Glutamatergic neuron (in vitro differentiated cells): ENCODE results near the gene DCLK1. TPM values are rescaled to one million over a fixed set of nuclear protein-coding genes. Genes with fewer than 3 reads are reported as not detected.

ENCODE experiments used
- DNase-seq: peaks from one replicate; pipeline ENCODE4 v3.0.0; 2022
- H3K27ac Mint-ChIP-seq: one replicate; pipeline ENCODE4 v1.8.0; 2020; ENCODE audit warnings: mild to moderate bottlenecking, mixed read lengths, inconsistent platforms; ENCODE audit not compliant: unreplicated experiment
- H3K27me3 Mint-ChIP-seq: one replicate; pipeline ENCODE4 v1.8.0; 2020; ENCODE audit warnings: mild to moderate bottlenecking, moderate library complexity, mixed read lengths, inconsistent platforms; ENCODE audit not compliant: unreplicated experiment
- H3K36me3 Mint-ChIP-seq: one replicate; pipeline ENCODE4 v1.8.0; 2020; ENCODE audit warnings: mild to moderate bottlenecking, mixed read lengths, inconsistent platforms; ENCODE audit not compliant: unreplicated experiment
- H3K4me1 Mint-ChIP-seq: one replicate; pipeline ENCODE4 v1.8.0; 2020; ENCODE audit warnings: mild to moderate bottlenecking, low read depth, mixed read lengths, inconsistent platforms; ENCODE audit not compliant: unreplicated experiment
- H3K4me3 Mint-ChIP-seq: one replicate; pipeline ENCODE4 v1.8.0; 2020; ENCODE audit warnings: mild to moderate bottlenecking, mixed read lengths, inconsistent platforms; ENCODE audit not compliant: unreplicated experiment
- H3K9me3 Mint-ChIP-seq: one replicate; pipeline ENCODE4 v1.8.0; 2020; ENCODE audit warnings: mild to moderate bottlenecking, moderate library complexity, mixed read lengths, inconsistent platforms; ENCODE audit not compliant: unreplicated experiment
- CTCF ChIP-seq: fragments of 200-600 bp; sonication (generic); IDR thresholded peaks from one replicate; pipeline ENCODE4 v1.5.0; 2021; ENCODE audit not compliant: partially characterized antibody, unreplicated experiment
- total RNA-seq: library from RNA; stranded (reverse); fragmentation: NEBNext Ultra II Directional; extraction: Animal tissue kit (Norgen Biotek cat#: 25700); gene quantifications from one replicate; pipeline ENCODE4 v1.2.1, GENCODE V29; 2021; ENCODE audit not compliant: unreplicated experiment

Gene DCLK1
- total RNA-seq, 1 donor from 2014 or later = 63.9 TPM

DNA sequence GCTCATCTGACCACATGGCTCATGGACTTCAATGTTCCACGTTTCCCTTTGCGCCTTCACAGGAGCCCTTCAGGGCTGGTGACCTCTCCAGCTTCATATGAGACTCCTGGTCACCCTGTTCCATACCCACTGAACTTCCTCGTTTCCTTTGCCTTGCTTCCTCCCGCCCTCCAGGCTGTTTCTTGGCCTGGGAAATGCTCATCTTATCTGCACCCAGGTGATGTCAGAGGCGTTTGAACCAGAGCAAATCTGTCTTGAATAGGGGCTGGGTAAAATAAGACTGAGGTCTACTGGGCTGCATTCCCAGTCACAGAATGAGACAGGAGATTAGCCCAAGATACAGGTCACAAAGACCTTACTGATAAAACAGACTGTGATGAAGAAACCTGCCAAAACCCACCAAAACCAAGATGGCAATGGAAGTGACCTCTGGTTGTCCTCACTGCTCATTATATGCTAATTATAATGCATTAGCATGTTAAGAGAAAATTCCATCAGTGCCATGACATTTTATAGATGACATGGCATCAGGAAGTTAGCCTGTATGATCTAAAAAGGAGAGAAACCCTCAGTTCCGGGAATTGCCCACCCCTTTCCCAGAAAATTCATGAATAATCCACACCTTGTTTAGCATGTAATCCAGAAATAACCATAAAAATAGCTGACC lies 102.7 kb downstream of the DCLK1 start:
- DNase-seq = no peak
- Mint-ChIP-seq H3K9me3 (peaks cover 3% of the 10 kb centered on the region), H3K27me3 (no peaks in the 10 kb centered on the region), H3K4me3 (no peak overlapping the region), H3K36me3 (no peaks in the 10 kb centered on the region), H3K27ac (no peak overlapping the region), H3K4me1 (no peaks in the 10 kb centered on the region)
- no peak for TF ChIP-seq CTCF

- Mint-ChIP-seq H3K27ac (no peak overlapping the region), H3K27me3 (no peaks in the 10 kb centered on the region), H3K36me3 (no peaks in the 10 kb centered on the region), H3K9me3 (peaks cover 3% of the 10 kb centered on the region), H3K4me1 (no peaks in the 10 kb centered on the region), H3K4me3 (no peak overlapping the region)
- DNase-seq = no peak
- no peak for TF ChIP-seq CTCF
Observed at GRCh38 chr13:36026531-36026930, 104.7 kb downstream of the DCLK1 start.

GRCh38 chr13:36014763-36015162 lies 116.4 kb downstream of the DCLK1 start:
- Mint-ChIP-seq H3K4me3 (no peak overlapping the region), H3K36me3 (peaks cover 6% of the 10 kb centered on the region), H3K9me3 (peaks cover 2% of the 10 kb centered on the region), H3K4me1 (peaks cover 4% of the 10 kb centered on the region), H3K27me3 (no peaks in the 10 kb centered on the region), H3K27ac (no peak overlapping the region)
- TF ChIP-seq CTCF = no peak
- DNase-seq = no peak

DNA sequence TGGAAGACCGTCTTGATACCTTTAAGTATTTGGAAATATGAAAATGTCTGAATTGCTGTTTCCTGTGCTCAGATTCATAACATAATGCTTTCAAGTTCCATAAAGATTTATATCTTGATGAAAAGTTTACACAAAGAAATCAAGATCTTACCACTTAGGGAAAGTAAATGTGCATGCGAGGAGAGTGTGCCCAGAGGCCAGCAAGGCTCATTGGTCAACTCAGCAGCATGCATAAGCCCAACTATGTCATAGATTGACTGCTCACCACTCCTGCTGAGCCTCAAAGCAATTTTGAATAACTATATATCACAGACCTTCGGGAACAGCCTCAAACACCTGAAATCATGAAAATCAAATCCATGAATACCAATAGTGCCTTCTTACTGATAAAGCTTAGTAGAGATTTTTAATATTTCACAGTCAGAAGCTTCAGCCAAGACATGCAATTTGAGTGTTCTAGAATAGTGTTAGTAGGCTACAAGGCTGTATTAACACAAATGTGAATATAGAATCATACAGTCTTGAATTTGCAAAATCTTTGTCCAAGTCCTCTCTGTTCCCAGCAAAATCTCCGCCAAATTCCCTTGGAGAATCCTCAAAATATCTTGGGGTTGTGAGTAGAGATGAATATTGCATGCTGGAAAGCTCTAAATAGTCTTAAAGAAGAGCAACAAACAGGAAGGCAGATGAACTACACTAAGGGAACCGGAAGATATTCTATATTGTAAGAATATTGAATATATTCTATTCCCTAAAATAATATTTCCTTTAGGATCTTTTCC lies 124.1 kb downstream of the DCLK1 start:
- no peak overlapping the region for H3K27ac Mint-ChIP-seq
- TF ChIP-seq CTCF = no peak
- H3K4me3 Mint-ChIP-seq = no peak overlapping the region
- no peaks in the 10 kb centered on the region for H3K36me3 Mint-ChIP-seq
- no peaks in the 10 kb centered on the region for H3K4me1 Mint-ChIP-seq
- no peak for DNase-seq
- H3K27me3 Mint-ChIP-seq = no peaks in the 10 kb centered on the region
- H3K9me3 Mint-ChIP-seq = peaks cover 2% of the 10 kb centered on the region

DNA sequence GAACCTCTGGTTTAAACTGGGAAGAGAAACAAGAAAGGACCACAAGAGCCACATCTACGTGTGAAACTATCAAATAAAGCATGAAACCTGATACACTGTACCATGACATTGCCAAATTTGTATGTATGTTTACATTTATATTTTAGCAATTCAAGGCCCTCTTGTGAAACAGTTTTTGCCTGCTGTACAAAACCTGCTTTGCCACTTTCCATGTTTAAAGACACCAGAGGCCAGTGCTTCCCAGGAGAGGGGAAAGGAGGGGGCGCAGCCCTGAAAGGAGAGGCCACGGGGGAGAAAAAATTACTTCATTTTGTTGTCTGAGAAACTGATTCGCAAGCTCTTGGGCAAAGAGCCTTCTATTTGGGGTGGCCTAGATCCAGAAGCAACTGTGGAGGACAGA lies 124.8 kb downstream of the DCLK1 start:
- Mint-ChIP-seq H3K9me3 (peaks cover 2% of the 10 kb centered on the region), H3K36me3 (no peaks in the 10 kb centered on the region), H3K4me1 (no peaks in the 10 kb centered on the region), H3K27ac (no peak overlapping the region), H3K4me3 (no peak overlapping the region), H3K27me3 (no peaks in the 10 kb centered on the region)
- no peak for TF ChIP-seq CTCF
- DNase-seq = no peak
